ENCODE data around the gene PPFIA1. TPM values are rescaled to one million over a fixed set of nuclear protein-coding genes. Genes with fewer than 3 reads are reported as not detected.

Gene PPFIA1
- total and polyA plus RNA-seq, 2 of the 8 experiments (the other 6 are each of a cell fraction or from before 2014, with no cell fraction given): 44.3 to 73.5 TPM

DNA sequence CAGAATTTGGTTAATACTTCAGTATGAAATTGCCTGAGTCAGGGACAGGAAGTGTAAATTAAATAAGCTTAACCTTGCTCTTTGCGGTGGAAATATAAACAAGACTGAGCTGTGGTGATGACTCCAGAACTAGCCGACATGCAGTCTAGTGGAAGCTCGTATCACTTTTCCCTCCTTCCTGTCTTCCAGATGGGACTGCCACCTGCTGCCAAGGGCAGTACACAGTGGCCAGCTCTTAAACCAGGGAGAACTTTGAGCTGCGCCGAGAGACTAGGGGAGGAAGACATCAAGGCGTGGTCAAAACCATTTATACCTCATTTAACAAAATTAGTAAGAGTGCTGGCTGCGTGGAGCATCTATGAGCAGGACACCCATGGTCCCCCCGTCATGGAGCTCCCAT lies 96.6 kb downstream of the PPFIA1 start:
- H2BK15ac ChIP-seq (ENCODE audit: low read length): no peak overlapping the region
- H3K23ac ChIP-seq (ENCODE audit: insufficient read length): no peak overlapping the region
- no peak overlapping the region for H2BK120ac ChIP-seq (replicated peaks; ENCODE audit: low read depth, low read length)
- no peak overlapping the region for H3K18ac ChIP-seq (ENCODE audit: extremely low read depth, low read length)
- no peak overlapping the region for H2BK5ac ChIP-seq (ENCODE audit: low read depth, low read length)
- peaks cover 4% of the 10 kb centered on the region; the same call in 1 of the 2 replicates for H3K23me2 ChIP-seq (ENCODE audit: low read depth, low read length)
- peaks cover 3 to 9% of the 10 kb centered on the region in 2 experiments; a peak in 3 of 4 replicates for H3K79me2 ChIP-seq (ENCODE audit: control insufficient read depth in 1 of 2, insufficient read depth in 2 of 2, low read length in 2 of 2)
- H4K5ac ChIP-seq (ENCODE audit: insufficient read length, low read depth, low read length): no peak overlapping the region
- no peak overlapping the region for H3K4ac ChIP-seq (replicated peaks; ENCODE audit: insufficient read length, low read depth, low read length)
- TF ChIP-seq EGR1 (IDR thresholded peaks at IDR 0.05; ENCODE audit: borderline replicate concordance, low read depth, low read length): no peak
- TF ChIP-seq TEAD4 (IDR thresholded peaks at IDR 0.05; ENCODE audit: low read depth, low read length): no peak
- TF ChIP-seq CREB1 (IDR thresholded peaks at IDR 0.05): no peak
- no peak for TF ChIP-seq HDAC2 (IDR thresholded peaks at IDR 0.05; ENCODE audit: borderline replicate concordance in 1 of 2, low read depth in 2 of 2, low read length in 2 of 2)
- TF ChIP-seq RAD21 (IDR thresholded peaks at IDR 0.05 in 1 of 2, conservative IDR thresholded peaks at IDR 0.05 in 1 of 2; ENCODE audit: low read depth in 2 of 2, low read length in 2 of 2): no peak
- TF ChIP-seq SP4 (IDR thresholded peaks at IDR 0.05; ENCODE audit: low read length): no peak
- no peak overlapping the region for H4K8ac ChIP-seq (ENCODE audit: extremely low read depth, insufficient read depth, low read length)
- no peak overlapping the region for H3K27ac ChIP-seq (ENCODE audit: low read depth, low read length)
- no peak overlapping the region for H3K4me3 ChIP-seq (ENCODE audit: extremely low read depth in 1 of 4, insufficient read depth in 2 of 4, low read depth in 3 of 4, low read length in 4 of 4)
- 96% methylated on average over 8 of the region's 8 CpGs; no CpG with 5 or more reads in 1 of the 2 experiments for WGBS, 2 experiments (ENCODE audit: extremely low coverage in 1 of 2, insufficient coverage in 1 of 2, insufficient read length in 1 of 2, insufficient replicate concordance in 2 of 2, low coverage in 1 of 2, low lambda C conversion rate in 2 of 2, missing lambda C conversion rate in 1 of 2)
- no peak overlapping the region for H3K56ac ChIP-seq (replicated peaks; ENCODE audit: insufficient read length, low read depth, low read length)
- ChIA-PET POLR2A (ENCODE audit: partially characterized antibody) (interaction anchor here (1.7 kb wide), 1 partner anchor 12 kb away, joined by 5 read pairs; no protein-coding TSS in a partner anchor), CTCF (ENCODE audit: partially characterized antibody) (interaction anchor here (1.1 to 2.5 kb wide), 3 partner anchors 12 to 41 kb away, joined by 3 to 15 read pairs (median 3); no protein-coding TSS in a partner anchor)
- H3K79me1 ChIP-seq (ENCODE audit: low read depth, low read length): no peaks in the 10 kb centered on the region
- no peak overlapping the region for H2BK12ac ChIP-seq (ENCODE audit: low read depth, low read length)
- peaks cover 11 to 53% (median 25%) of the 10 kb centered on the region in 4 experiments for H3K36me3 ChIP-seq (ENCODE audit: control insufficient read depth in 2 of 4, insufficient read depth in 4 of 4, low read length in 3 of 4)
- no peaks in the 10 kb centered on the region for H3K27me3 ChIP-seq (replicated peaks in 1 of 4; ENCODE audit: control insufficient read depth in 3 of 4, extremely low read depth in 1 of 4, insufficient read depth in 3 of 4, low read length in 3 of 4)
- H3K9ac ChIP-seq (replicated peaks in 1 of 4; ENCODE audit: extremely low read depth in 1 of 4, low read depth in 3 of 4, low read length in 3 of 4): no peak overlapping the region
- H4K91ac ChIP-seq (replicated peaks; ENCODE audit: insufficient read length, low read length): no peak overlapping the region
- no peak overlapping the region for H3K4me2 ChIP-seq (ENCODE audit: insufficient read depth in 1 of 2, low read depth in 2 of 2, low read length in 2 of 2)
- H2AK5ac ChIP-seq (ENCODE audit: low read depth, low read length): no peak overlapping the region
- FAIRE-seq: no peak
- H3K4me1 ChIP-seq (replicated peaks in 1 of 4; ENCODE audit: control insufficient read depth in 3 of 4, insufficient read depth in 4 of 4, low read length in 3 of 4): no peaks in the 10 kb centered on the region
- H2AFZ ChIP-seq (ENCODE audit: low read length): no peak overlapping the region
- H3K9me3 ChIP-seq (ENCODE audit: insufficient read depth in 2 of 2, low read depth in 1 of 2, low read length in 1 of 2): no peaks in the 10 kb centered on the region
- H2BK20ac ChIP-seq (ENCODE audit: low read length): no peak overlapping the region
- peak in 1 of 2 experiments; percentile 41 for DNase-seq (ENCODE audit: low read depth in 1 of 2, low spot score in 2 of 2)
- no peak overlapping the region for H3K14ac ChIP-seq (ENCODE audit: insufficient read length)
- peaks cover 4 to 5% of the 10 kb centered on the region in 2 experiments for H4K20me1 ChIP-seq (replicated peaks in 1 of 2; ENCODE audit: control insufficient read depth in 1 of 2, insufficient read depth in 2 of 2, low read length in 2 of 2)

All from H1 (cell line).